ENCODE data around the gene GLP1R.

DNA sequence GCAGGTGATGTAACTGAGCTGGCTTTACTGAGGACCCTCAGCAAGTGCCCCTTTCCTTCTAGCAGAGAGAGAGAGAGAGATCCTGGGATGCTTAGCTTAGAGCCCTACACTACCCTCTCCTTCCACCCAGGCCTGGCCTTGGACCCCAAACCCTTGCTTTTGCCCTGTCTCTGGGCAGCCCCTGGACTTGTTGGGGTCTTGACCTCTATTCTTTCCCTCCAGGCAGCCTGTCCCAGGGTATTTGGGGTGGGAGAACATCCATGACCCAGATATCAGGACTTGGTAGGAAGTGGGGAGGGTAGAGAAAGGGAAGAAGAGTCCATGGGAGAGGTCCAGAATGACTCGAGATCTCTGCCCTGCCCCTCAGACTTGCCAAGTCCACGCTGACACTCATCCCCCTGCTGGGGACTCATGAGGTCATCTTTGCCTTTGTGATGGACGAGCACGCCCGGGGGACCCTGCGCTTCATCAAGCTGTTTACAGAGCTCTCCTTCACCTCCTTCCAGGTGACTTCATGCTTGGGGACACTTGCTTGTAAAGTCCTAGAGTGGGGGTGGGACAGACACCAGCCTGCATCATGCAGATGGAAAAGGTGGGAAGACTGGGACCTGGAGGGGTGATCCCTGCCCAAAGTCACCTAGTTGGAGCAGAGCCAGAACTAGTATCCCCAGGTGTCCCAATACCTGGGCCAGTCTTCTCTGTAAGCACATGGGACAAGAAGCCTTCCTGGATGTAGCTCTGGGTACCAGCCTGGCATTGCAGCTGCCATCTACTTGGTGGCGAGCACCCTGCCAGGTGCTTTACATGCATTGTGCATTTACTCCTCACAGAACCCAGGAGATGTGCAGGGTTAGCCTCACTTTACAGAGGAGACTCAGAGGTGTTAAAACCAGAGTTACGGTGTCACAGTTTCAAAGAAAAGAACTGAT lies 30.9 kb downstream of the GLP1R start:
- TF ChIP-seq FOXA1 (IDR thresholded peaks at IDR 0.05) (no peak), FOXK2 (IDR thresholded peaks at IDR 0.05) (no peak), CTBP1 (IDR thresholded peaks at IDR 0.05; ENCODE audit: borderline replicate concordance) (no peak), ELF4 (IDR thresholded peaks at IDR 0.05) (no peak), HDGF (IDR thresholded peaks at IDR 0.05; ENCODE audit: borderline replicate concordance) (no peak)
